Rectal smooth muscle tissue (tissue), 1 donor: ENCODE data around the gene KRT2.

Experiments
- H3K27ac ChIP-seq: one replicate; pipeline ENCODE4 v1.7.0; 2013; ENCODE audit warnings: low read depth, low read length, inconsistent platforms
- H3K27me3 ChIP-seq: one replicate; pipeline ENCODE4 v1.7.0; 2013; ENCODE audit warnings: low read length; ENCODE audit not compliant: control insufficient read depth, insufficient read depth
- H3K36me3 ChIP-seq: one replicate; pipeline ENCODE4 v1.7.0; 2013; ENCODE audit warnings: low read length; ENCODE audit not compliant: control insufficient read depth, insufficient read depth
- H3K4me1 ChIP-seq: one replicate; pipeline ENCODE4 v1.7.0; 2013; ENCODE audit warnings: low read length; ENCODE audit not compliant: control insufficient read depth, insufficient read depth
- H3K4me3 ChIP-seq: one replicate; pipeline ENCODE4 v1.7.0; 2013; ENCODE audit warnings: low read length
- H3K9ac ChIP-seq: one replicate; pipeline ENCODE4 v1.7.0; 2013; ENCODE audit warnings: low read length

Gene KRT2

GRCh38 chr12:52682938-52683574 lies 31.0 kb upstream of the KRT2 start:
- H3K27ac ChIP-seq = no peak overlapping the region
- no peaks in the 10 kb centered on the region for H3K27me3 ChIP-seq
- no peak overlapping the region for H3K9ac ChIP-seq
- no peaks in the 10 kb centered on the region for H3K4me1 ChIP-seq
- no peak overlapping the region for H3K4me3 ChIP-seq
- no peaks in the 10 kb centered on the region for H3K36me3 ChIP-seq

GRCh38 chr12:52682381-52682660 lies 30.3 kb upstream of the KRT2 start:
- no peak overlapping the region for H3K4me3 ChIP-seq
- H3K27me3 ChIP-seq = no peaks in the 10 kb centered on the region
- H3K36me3 ChIP-seq = no peaks in the 10 kb centered on the region
- no peak overlapping the region for H3K9ac ChIP-seq
- no peaks in the 10 kb centered on the region for H3K4me1 ChIP-seq
- H3K27ac ChIP-seq = no peak overlapping the region

GRCh38 chr12:52681526-52682380 lies 29.7 kb upstream of the KRT2 start:
- Histone ChIP-seq H3K9ac (no peak overlapping the region), H3K36me3 (no peaks in the 10 kb centered on the region), H3K27me3 (no peaks in the 10 kb centered on the region), H3K4me1 (no peaks in the 10 kb centered on the region), H3K4me3 (no peak overlapping the region), H3K27ac (no peak overlapping the region)

GRCh38 chr12:52680363-52680762 lies 28.4 kb upstream of the KRT2 start, which contains the start of gene KRT1:
Gene KRT1, minus strand, starts transcription at chr12:52680407. Its CDS starts 59 bp downstream, at chr12:52680348.
- H3K9ac ChIP-seq = no peak within 1 kb of the TSS
- no peaks in the 10 kb centered on the region for H3K4me1 ChIP-seq
- H3K36me3 ChIP-seq = no peaks in the 10 kb centered on the region
- no peak within 1 kb of the TSS for H3K27ac ChIP-seq
- H3K4me3 ChIP-seq = no peak within 1 kb of the TSS
- no peaks in the 10 kb centered on the region for H3K27me3 ChIP-seq

- no peak overlapping the region for H3K4me3 ChIP-seq
- H3K4me1 ChIP-seq = no peaks in the 10 kb centered on the region
- no peaks in the 10 kb centered on the region for H3K27me3 ChIP-seq
- H3K9ac ChIP-seq = no peak overlapping the region
- H3K36me3 ChIP-seq = no peaks in the 10 kb centered on the region
- no peak overlapping the region for H3K27ac ChIP-seq
Observed at GRCh38 chr12:52679875-52680274, 27.9 kb upstream of the KRT2 start.

- no peaks in the 10 kb centered on the region for H3K36me3 ChIP-seq
- H3K27ac ChIP-seq = no peak overlapping the region
- H3K9ac ChIP-seq = no peak overlapping the region
- no peaks in the 10 kb centered on the region for H3K27me3 ChIP-seq
- peaks cover 7% of the 10 kb centered on the region for H3K4me1 ChIP-seq
- H3K4me3 ChIP-seq = no peak overlapping the region
Observed at GRCh38 chr12:52677671-52678070, 25.7 kb upstream of the KRT2 start.

- Histone ChIP-seq H3K9ac (no peak overlapping the region), H3K4me1 (peaks cover 7% of the 10 kb centered on the region), H3K27me3 (no peaks in the 10 kb centered on the region), H3K4me3 (no peak overlapping the region), H3K27ac (no peak overlapping the region), H3K36me3 (no peaks in the 10 kb centered on the region)
Observed at GRCh38 chr12:52677126-52677525, 25.1 kb upstream of the KRT2 start.

- H3K27me3 ChIP-seq = no peaks in the 10 kb centered on the region
- no peak overlapping the region for H3K27ac ChIP-seq
- peaks cover 7% of the 10 kb centered on the region for H3K4me1 ChIP-seq
- no peak overlapping the region for H3K9ac ChIP-seq
- no peak overlapping the region for H3K4me3 ChIP-seq
- no peaks in the 10 kb centered on the region for H3K36me3 ChIP-seq
Observed at GRCh38 chr12:52676163-52676562, 24.2 kb upstream of the KRT2 start.

GRCh38 chr12:52675301-52675701 lies 23.3 kb upstream of the KRT2 start:
- H3K27ac ChIP-seq = no peak overlapping the region
- no peaks in the 10 kb centered on the region for H3K36me3 ChIP-seq
- H3K9ac ChIP-seq = no peak overlapping the region
- peaks cover 7% of the 10 kb centered on the region for H3K4me1 ChIP-seq
- H3K4me3 ChIP-seq = no peak overlapping the region
- no peaks in the 10 kb centered on the region for H3K27me3 ChIP-seq

GRCh38 chr12:52674433-52674775 lies 22.4 kb upstream of the KRT2 start:
- H3K36me3 ChIP-seq = no peaks in the 10 kb centered on the region
- peaks cover 7% of the 10 kb centered on the region for H3K4me1 ChIP-seq
- no peaks in the 10 kb centered on the region for H3K27me3 ChIP-seq
- H3K9ac ChIP-seq = no peak overlapping the region
- no peak overlapping the region for H3K4me3 ChIP-seq
- no peak overlapping the region for H3K27ac ChIP-seq

GRCh38 chr12:52673713-52674432 lies 21.9 kb upstream of the KRT2 start:
- H3K4me3 ChIP-seq = no peak overlapping the region
- no peak overlapping the region for H3K9ac ChIP-seq
- H3K27me3 ChIP-seq = no peaks in the 10 kb centered on the region
- no peak overlapping the region for H3K27ac ChIP-seq
- H3K4me1 ChIP-seq = peaks cover 7% of the 10 kb centered on the region
- no peaks in the 10 kb centered on the region for H3K36me3 ChIP-seq

GRCh38 chr12:52673217-52673616 lies 21.2 kb upstream of the KRT2 start:
- H3K27me3 ChIP-seq = no peaks in the 10 kb centered on the region
- H3K36me3 ChIP-seq = no peaks in the 10 kb centered on the region
- no peak overlapping the region for H3K4me3 ChIP-seq
- peaks cover 7% of the 10 kb centered on the region for H3K4me1 ChIP-seq
- H3K9ac ChIP-seq = no peak overlapping the region
- no peak overlapping the region for H3K27ac ChIP-seq
